ENCODE data around the gene CELSR1. TPM values are rescaled to one million over a fixed set of nuclear protein-coding genes. Genes with fewer than 3 reads are reported as not detected.
A peak's percentile ranks its signal among the peaks of the same experiment; 100 is the strongest.
"Not testable (repeated sequence)": the region's sequence is repeated elsewhere in the genome, so short reads cannot be mapped to it uniquely, and the experiment has no call there.

CELSR1 gene
- total and polyA plus RNA-seq, 10 donors, result 4.3 to 13.1 (median 8.4) TPM

DNA sequence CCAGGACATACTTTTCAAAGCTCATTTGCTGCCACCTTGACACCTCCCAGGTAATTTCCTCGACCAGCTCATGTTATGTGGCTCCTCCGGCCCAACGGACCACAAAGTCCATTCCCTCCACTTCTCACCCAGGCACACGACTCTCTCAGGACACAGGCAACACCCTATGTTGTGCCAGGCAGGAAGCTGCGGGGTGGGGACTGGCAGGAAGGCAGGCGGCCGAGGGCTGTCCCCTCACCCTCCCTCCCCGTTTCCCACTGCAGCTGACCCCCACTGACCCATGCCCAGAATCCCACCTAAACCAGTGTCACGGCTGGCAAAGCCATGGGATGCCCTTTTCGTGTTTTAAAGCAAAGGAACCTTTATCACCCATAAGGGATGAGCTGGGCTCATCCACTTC lies 20.8 kb downstream of the CELSR1 start:
- no peaks in the 10 kb centered on the region for H3K9me3 ChIP-seq
- 64 to 85% (median 66%) methylated on average over 10 of the region's 10 CpGs for WGBS, 5 donors
- peaks cover 0 to 13% (median 2%) of the 10 kb centered on the region in 6 donors for H3K4me1 ChIP-seq
- DNase-seq, result no peak
- H3K27me3 ChIP-seq (replicated peaks in 1 of 7), result no peaks in the 10 kb centered on the region
- H3K36me3 ChIP-seq, result no peaks in the 10 kb centered on the region
- peak overlapping the region in 1 of 8 donors; percentile 23 for H3K27ac ChIP-seq
- TF ChIP-seq POLR2A (IDR thresholded peaks at IDR 0.05) (no peak), POLR2AphosphoS5 (IDR thresholded peaks at IDR 0.05) (no peak)
- TF ChIP-seq, protein P1, sequence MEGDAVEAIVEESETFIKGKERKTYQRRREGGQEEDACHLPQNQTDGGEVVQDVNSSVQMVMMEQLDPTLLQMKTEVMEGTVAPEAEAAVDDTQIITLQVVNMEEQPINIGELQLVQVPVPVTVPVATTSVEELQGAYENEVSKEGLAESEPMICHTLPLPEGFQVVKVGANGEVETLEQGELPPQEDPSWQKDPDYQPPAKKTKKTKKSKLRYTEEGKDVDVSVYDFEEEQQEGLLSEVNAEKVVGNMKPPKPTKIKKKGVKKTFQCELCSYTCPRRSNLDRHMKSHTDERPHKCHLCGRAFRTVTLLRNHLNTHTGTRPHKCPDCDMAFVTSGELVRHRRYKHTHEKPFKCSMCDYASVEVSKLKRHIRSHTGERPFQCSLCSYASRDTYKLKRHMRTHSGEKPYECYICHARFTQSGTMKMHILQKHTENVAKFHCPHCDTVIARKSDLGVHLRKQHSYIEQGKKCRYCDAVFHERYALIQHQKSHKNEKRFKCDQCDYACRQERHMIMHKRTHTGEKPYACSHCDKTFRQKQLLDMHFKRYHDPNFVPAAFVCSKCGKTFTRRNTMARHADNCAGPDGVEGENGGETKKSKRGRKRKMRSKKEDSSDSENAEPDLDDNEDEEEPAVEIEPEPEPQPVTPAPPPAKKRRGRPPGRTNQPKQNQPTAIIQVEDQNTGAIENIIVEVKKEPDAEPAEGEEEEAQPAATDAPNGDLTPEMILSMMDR (IDR thresholded peaks at IDR 0.05 in 8 of 11, conservative IDR thresholded peaks at IDR 0.05 in 3 of 11), result no peak
- H3K4me3 ChIP-seq, result no peak overlapping the region
- intact Hi-C loops (cut with DNase I; ENCODE audit: low total_unique reads), result no loop called here

DNA sequence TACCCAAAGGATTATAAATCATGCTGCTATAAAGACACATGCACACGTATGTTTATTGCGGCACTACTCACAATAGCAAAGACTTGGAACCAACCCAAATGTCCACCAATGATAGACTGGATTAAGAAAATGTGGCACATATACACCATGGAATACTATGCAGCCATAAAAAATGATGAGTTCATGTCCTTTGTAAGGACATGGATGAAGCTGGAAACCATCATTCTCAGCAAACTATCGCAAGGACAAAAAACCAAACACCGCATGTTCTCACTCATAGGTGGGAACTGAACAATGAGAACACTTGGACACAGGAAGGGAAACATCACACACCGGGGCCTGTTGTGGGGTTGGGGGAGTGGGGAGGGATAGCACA lies 21.3 kb downstream of the CELSR1 start:
- H3K36me3 ChIP-seq; H3K27me3 ChIP-seq (replicated peaks in 1 of 7); DNase-seq; H3K4me3 ChIP-seq; H3K27ac ChIP-seq; H3K9me3 ChIP-seq; intact Hi-C loops (cut with DNase I; ENCODE audit: low total_unique reads): not testable (repeated sequence)
- H3K4me1 ChIP-seq, result peaks cover 0 to 13% (median 2%) of the 10 kb centered on the region in 6 donors
- 87 to 99% (median 89%) methylated on average over 3 to 5 of the region's 5 CpGs for WGBS, 5 donors

DNA sequence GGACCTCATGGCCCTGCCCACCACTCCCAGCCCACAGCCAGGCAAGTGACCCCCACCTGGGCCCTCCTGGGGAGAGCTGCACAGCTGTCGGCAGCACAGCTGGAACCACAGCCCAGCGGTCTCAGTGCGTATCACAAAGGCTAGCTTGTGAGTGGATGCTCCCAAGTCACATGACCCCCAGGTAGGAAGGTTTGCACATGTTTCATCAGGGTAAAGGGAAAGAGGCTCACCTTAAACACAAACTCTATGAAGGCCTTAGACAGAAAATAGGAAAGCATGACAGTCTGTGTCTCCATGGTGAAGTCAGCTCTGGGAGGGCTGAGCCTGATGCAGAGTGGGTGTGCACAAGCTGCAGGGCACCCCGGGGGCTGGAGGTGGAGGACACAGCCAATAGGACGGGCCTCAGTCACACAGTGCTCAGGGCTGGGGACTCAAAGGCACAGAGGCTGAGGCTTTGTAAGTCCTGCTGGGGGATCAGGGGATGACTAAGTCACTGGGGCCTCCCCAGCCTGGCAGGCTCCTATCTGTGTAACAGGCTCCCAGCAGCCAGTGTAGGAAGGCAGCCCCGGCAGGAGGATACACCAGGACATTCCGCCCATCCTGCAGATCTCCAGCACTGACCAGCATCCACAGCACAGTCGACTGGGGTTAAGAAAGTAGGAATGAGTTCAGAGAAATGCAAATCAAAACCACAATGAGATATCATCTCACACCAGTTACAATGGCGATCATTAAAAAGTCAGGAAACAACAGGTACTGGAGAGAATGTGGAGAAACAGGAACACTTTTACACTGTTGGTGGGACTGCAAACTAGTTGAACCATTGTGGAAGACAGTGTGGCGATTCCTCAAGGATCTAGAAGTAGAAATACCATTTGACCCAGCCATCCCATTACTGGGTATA lies 22.0 kb downstream of the CELSR1 start:
- WGBS, 5 donors, result 74 to 94% (median 85%) methylated on average over 9 to 10 of the region's 10 CpGs
- H3K36me3 ChIP-seq, result no peaks in the 10 kb centered on the region
- intact Hi-C loops (cut with DNase I; ENCODE audit: low total_unique reads), result no loop called here
- no peak for DNase-seq
- H3K27me3 ChIP-seq (replicated peaks in 1 of 7), result peaks cover 0 to 3% (median 0%) of the 10 kb centered on the region in 7 donors
- no peak overlapping the region for H3K4me3 ChIP-seq
- no peak overlapping the region for H3K27ac ChIP-seq
- H3K9me3 ChIP-seq, result no peaks in the 10 kb centered on the region
- H3K4me1 ChIP-seq, result peaks cover 0 to 13% (median 2%) of the 10 kb centered on the region in 6 donors
- TF ChIP-seq, protein P1 (IDR thresholded peaks at IDR 0.05 in 8 of 11, conservative IDR thresholded peaks at IDR 0.05 in 3 of 11), result no peak
- TF ChIP-seq POLR2A (IDR thresholded peaks at IDR 0.05), result no peak
- no peak for TF ChIP-seq POLR2AphosphoS5 (IDR thresholded peaks at IDR 0.05)

DNA sequence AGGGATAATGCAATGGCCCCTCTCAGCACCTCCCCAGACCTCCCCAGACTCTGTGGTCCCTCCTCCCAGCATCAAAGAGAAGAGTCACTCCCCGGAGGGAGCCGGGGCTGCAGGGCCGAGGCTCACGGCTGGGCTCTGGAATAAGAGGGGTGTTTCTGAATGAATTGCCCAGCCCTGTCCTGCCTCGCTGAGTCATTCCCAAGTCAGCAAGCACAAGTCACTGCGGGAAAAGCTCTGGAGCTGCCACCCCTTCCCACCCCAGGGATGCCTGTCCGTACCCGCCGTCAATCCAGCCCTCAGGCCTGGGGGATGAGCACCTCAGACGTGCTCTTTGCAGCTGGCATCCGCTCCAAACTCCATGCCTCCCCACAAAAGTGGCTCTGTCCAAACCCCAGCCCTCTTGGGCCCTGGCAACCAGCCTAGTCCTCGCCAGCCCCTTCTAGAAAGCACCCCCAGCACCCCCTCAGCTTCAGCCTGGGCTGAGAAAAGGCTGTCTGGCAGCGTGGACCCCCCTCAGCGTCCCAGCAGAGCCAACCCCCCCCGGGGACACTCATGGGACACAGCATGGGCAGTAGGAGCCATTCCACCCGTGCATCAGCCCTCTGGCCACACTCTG lies 22.7 kb downstream of the CELSR1 start:
- 85 to 90% (median 87%) methylated on average over 11 to 16 of the region's 16 CpGs for WGBS, 5 donors
- Histone ChIP-seq H3K27ac (no peak overlapping the region), H3K27me3 (replicated peaks in 1 of 7) (peaks cover 0 to 11% (median 0%) of the 10 kb centered on the region in 7 donors), H3K9me3 (no peaks in the 10 kb centered on the region), H3K4me1 (peaks cover 0 to 13% (median 2%) of the 10 kb centered on the region in 6 donors), H3K4me3 (no peak overlapping the region), H3K36me3 (no peaks in the 10 kb centered on the region)
- intact Hi-C loops (cut with DNase I; ENCODE audit: low total_unique reads), result no loop called here
- TF ChIP-seq POLR2A (IDR thresholded peaks at IDR 0.05) (no peak), POLR2AphosphoS5 (IDR thresholded peaks at IDR 0.05) (no peak)
- TF ChIP-seq, protein P1 (IDR thresholded peaks at IDR 0.05 in 8 of 11, conservative IDR thresholded peaks at IDR 0.05 in 3 of 11), result no peak
- DNase-seq, result no peak

Data from spleen (tissue), 11 donors.